CD1c-positive myeloid dendritic cell (primary cell): ENCODE results near the gene AGPAT4.

ENCODE experiments used
- DNase-seq: peaks from one replicate; pipeline ENCODE4 v3.0.0-alpha.2; 2016; ENCODE audit errors: extremely low spot score

The AGPAT4 gene

DNA sequence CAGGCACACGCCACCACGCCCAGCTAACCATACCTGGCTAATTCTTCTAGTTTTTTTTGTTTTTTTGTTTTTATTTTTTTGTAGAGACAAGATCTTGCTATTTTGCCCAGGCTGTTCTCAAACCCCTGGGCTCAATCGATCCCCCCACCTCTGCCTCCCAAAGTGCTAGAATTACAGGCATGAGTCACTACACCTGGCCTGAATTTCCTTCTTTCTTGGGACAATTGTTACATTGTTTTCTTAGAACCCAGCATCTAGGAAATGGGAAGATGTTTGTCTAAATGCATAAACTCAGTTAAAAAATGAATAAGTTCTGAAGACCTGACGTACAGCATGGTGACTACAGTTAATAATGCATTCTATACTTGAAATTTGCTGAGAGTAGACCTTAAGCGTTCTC, 10.8 kb upstream of the AGPAT4 start:
- DNase-seq = no peak

DNA sequence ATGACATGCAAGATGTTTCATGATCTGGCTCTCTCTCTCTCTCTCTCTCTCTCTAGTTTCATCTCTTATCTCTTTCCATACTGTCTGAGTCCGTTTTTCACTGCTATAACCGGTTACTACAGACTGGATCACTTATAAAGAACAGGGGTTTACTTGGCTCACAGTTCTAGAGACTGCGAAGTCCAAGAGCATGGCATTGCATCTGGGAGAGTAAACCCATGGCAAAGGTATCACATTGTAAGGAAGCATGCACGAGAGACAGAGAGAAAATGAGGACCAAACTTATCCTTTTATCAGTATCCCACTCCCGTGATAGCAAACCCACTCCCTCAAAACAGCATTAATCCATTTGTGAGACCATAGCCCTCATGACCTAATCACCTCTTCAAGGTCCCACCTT, 7.2 kb upstream of the AGPAT4 start:
- no peak for DNase-seq

DNA sequence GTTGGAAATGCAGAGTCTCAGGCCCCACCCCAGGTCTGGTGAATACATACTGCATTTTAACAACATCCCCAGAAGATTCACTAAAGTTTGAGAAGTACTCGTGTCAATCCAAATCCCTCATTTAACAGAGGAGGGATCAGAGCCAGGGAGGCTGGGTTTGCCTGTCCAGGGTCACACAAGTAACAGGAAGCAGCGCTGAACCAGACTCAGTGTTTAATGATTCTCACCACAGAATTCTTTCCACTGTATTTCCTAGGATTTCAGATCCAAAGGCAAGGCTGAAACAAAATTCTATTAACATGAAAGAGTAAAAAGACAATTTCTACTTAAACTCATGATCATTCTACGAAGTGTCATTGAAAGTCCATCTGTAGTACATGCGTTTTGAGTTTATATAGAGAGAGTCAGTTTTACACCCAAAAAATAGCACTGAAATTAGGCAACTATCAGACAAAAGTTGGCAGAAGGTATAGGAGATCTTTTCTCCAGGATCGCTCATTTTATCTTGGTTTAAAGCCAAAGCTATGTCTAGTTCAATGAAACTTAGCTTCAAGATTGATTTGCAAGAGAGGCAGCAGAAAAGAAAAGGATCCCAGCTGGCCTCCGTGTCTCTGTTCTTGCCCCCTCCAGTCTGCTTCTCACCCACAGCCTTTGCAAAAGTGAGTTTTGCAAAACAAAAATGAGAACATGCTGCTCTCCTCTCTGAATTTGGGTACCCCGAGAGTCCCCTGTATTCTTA, 6.0 kb upstream of the AGPAT4 start:
- no peak for DNase-seq

DNA sequence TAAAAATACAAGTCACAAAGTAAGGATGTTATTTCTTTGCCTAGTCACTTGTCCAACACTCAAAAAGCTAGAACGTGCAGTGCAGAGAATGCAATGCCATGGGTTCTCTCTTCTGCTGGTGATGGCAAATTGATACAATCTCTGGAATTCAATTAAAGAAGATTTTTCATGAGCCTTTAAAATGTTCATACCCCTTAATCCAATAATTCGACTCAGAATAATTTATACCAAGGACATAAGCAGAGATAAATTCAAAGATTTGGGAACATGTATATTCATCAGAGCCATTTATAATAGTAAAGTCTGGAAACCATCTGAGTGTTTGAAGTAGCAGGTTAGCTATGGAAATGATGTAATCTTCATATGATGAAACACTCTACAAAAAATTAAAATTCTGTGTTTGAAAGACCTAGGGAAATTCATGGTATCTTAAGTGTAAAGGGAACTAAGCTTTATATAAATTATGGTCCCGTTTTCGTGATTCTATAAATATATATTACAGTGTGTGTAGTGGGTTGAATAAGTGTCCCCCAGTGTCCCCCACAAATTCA, 2.8 kb upstream of the AGPAT4 start:
- no peak for DNase-seq

DNA sequence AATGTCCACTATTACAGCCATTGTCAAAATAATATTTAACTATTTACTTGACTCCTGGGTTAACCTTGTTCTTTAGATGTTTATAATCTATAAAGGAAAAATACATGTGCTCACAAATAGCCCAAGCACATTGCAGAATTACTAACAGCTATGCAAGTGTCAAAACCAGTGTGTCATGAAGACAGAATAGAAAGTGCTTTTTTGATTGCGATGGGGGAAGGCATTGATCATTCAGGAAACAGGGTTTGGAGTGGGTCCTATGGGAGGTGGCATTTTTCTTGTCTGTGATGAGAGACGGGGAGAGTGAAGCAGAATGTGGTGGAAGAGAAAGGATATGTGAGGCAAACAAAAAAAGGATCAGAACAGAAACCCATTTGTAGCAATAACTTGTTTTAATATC, 1.0 kb upstream of the AGPAT4 start:
- DNase-seq = no peak

DNA sequence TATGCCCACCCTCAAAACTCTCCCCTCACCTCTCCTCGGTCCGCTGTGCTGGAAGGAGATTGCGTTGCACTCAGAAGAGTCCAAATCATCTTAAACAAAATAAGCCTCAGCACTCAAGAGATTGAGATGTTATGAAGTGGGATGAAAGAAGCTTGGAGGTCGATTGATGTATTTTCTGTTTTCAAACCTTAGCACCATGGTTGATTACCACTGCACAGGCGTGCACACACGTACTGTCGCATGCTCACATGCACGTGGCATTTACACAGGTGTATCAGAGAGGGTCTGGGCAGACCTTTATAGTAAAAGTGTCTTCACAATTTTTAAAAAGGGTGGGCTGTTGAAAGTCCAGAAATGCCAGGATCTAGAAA, 612 bp upstream of the AGPAT4 start:
- no peak for DNase-seq

DNA sequence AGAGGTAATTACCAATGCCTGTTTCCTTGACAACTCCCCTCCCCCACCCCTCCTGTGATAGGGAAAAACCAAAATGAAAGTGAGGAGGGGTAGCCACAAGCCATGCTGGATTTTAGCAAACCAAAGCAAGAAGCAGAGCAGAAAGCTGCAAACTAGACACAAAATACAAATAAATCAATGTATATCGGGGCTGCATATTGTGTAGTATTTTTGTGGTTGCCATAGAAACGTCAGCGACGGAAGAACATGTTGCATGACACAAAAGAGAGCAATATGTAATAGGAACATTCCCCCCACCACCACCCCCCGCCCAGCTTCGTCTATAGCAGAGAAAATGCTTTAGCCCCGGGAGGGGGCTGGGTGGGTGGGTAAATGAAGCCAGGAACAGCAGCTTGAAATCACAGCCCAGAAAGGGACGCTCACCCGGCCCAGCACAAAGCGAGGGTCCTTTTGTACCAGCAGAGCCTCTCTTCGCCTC, 548 bp downstream of the AGPAT4 start:
- peak; percentile 80 for DNase-seq

DNA sequence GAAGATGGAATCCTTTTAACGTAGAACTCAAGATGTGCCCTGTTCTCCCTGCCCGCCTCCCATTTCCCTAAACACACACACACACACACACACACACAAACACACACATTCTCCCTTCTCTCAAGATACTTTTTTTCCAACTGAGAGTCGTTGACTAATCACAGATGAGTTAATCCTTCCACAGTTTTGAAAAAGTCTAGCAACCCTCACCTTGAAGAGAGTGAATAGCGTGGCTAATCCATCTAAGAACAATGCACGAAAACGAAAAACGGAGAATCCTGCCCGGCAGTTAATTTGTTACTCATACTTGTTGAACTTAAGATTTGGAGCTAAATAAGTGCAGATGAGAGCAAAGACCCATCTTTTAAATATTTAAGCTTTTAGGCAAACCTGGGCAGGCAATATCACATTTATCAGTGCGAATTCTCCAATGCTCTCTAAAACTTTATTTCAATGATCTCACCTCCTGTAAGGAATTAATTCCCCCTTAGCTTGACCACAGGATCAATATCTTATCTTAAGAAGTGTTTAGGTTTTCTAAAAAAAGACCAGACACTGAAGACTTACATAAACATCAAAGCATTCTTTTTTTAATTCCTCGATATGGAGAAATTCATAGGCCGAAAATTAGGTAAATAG, 1.1 kb downstream of the AGPAT4 start:
- DNase-seq = peak; percentile 17

DNA sequence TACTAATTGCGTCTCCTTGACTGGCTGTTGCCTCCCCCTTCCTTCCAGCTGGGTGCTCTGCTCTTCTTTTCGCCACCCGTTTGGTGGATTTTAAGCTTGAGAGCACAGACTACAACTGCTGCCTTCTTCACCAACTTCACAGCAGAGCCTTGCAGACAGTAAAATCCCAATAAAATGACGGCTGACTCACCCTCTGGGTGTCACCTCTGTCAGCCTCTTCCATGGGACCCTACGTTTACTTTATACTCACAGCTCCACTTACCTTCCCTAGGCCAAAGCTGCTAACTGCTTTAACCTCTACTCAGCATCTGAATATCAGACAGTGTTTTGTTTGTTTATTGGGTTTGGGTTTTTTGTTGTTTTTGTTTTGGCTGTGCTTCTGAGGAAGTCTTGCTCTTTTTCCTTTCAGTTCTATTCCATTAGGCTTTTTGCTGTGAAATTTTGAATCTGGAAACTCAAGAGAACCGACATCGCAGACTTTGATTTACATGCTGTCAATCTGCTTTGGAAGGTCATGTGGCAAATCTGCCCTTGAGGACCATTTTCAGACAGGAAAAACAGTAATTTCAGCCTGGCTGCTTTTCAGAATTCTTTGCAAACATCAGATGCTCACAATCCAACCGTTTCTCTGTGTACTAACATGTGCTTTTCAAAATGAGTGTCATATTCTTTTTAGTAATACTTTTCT, 2.4 kb downstream of the AGPAT4 start:
- DNase-seq = peak; percentile 15

DNA sequence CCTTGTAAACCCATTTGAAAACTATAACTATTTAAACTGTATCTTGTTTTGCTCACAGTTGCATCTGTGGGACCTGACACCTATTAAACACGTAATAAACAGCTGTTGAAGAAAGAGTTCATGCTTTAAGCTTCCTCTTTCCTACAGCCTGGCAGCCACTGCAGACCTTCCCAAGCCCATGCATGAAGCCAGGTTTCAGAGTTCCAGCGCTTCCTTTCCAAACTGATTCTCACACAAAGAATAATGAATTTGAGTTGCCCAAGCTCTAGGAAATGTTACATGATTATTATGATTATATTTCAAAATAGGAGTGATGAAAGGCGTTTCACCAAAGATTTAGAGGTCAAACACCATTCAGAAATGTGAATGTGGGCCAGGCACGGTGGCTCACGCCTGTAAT, 3.7 kb downstream of the AGPAT4 start:
- peak; percentile 38 for DNase-seq

DNA sequence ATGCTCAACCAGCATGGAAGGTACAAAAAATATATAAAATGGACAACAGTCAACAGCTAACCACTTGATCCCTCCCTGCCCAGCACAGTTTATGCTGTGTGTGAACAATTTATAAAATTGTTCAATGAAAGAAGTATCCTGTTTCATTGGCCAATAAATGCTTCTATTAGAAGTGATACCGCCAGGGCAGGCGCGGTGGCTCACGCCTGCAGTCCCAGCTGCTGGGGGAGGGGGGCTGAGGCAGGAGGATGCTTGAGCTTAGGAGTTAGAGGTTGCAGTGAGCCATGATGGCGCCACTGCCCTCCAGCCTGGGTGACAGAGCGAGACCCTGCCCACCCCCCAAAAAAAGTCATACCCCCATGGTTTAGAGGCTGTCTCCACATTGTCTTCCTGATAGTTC, 4.6 kb downstream of the AGPAT4 start:
- no peak for DNase-seq

DNA sequence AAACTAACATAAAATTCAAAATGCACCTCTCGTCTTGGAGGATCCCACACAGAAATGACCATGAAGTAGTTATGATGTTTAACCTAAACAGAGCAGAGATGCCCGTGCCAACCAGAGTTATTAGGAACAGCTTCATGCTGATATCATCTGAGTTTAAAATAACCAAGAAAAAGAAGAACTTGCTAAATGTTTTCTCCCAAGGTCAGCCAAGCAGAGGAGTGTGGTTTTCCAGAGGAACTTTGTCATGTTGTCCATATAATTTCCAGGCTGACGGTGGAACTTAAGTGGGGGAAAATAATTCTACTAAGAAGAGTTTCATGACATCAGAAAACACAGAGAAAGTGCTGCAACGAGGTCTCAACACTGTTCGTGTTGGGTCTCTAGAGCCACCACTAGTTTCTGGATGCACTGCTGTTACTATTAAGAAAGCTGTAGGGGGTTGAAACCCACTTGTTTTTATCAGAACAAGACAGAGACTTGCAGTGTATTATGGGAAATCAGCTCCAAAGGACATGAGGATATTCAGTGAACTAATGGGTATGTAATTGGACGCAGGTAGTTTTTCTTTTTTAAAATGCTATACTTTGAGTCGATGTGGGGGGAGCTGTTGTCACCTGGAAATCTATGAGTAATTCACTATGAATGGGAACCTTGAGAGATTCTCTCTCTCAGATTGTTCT, 5.2 kb downstream of the AGPAT4 start:
- peak; percentile 64 for DNase-seq

DNA sequence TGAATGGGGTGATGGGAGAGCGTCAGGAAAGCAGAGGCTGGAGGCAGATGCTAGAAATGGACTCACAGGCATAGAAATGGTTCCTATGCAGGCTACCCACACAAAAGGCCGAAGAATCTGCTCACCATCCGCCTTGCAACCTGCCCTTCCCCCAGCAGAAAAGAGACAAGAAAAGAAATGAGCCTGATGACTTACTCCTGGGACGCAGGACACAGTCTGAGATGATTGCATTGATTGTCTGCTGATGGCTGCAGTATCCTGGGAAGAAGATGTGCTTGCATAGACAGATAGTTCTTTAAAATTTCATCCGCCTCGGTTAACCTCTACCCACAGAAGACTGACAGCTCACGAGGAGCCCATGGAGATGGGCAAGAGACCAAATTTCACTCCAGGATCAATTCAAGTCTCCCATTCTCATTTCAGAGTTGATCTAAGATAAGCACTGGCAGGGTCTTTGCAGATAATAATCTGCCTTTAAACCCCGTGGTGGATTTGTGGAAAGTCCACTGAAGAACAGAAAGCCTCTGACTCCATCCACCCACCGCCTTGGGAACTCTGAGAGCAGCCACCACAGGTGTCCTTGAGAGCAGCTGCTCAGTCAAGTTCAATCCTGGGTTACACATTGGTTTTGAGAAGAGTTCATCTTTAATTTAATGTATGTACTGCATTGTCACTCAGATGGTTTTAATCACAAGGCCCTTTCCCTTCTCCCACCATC, 7.2 kb downstream of the AGPAT4 start:
- DNase-seq = no peak

DNA sequence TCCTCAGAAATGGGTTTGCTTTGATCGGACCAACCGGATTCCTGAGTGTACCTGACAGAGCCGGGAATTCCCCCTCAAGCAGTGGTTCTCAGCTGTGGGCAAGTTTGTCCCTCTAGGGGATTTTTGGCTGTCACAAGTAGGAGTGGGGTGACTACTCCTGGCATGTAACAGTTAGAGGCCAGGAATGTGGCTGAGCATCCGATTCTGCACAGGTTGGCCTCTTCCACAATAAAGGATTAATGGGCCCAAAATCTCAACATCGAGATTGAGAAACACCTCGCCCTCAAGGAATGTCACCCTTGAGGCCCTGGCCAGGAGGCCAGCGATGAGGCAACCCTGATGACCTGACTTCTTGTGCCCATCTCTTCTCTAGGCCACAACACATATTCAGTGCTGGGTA, 7.9 kb downstream of the AGPAT4 start:
- DNase-seq = no peak

DNA sequence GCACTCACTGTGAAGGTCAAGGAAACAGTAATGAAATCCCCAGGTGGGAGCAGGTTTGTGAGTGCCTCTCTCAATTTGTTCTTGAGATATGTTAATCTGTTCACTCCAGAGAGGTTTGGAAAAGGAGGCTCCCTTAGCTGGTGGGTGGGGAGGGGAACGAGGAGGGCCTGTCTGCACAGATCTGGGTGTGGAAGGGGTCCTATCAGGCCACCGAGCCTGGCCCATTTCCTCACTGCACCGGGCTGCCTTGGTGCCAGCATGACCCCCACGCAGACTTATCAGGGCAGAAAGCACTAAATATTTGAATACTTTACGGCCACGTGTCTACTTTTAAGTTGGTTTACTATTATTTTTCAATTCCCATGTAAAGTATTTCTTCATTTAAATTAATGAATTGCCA, 8.3 kb downstream of the AGPAT4 start:
- DNase-seq = no peak

DNA sequence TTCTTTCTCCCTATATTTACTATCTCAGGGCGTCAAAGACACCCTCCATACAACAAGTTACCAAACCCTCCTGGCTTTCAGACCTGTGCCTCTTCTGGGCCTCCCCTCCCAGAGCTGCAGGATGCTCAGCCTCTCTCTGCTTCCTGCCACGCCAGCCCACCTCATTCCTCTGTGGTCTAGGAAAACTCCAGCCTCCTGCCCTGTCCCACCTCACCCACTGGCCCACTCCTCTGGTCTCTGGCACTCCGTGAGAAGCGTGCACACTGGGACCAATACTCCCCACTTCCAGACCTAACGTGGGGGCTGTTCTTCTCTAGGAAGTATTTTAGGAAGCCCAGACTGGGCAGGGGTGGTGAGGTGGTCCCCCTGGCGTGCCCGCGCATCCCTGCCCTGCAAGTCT, 9.7 kb downstream of the AGPAT4 start:
- DNase-seq = no peak

DNA sequence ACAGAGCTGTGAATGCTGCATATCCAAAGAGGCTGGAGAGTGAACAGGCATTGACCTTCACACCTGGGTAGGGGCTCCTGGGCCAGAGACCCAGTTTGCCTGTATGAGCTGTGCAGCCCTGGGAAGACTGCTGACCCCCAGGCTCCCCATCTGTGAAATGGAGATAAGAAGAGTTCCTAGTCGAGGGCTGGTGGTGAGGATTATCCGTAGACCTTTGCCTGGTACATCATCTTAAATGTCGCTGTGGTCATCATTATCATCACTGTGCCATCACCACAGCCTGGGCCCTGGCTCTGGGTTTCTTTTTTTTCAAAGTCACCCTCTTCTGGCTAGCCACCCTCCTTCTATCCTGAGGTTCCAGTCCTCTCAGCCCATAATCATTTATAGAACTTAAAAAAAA, 12.0 kb downstream of the AGPAT4 start:
- DNase-seq = no peak

DNA sequence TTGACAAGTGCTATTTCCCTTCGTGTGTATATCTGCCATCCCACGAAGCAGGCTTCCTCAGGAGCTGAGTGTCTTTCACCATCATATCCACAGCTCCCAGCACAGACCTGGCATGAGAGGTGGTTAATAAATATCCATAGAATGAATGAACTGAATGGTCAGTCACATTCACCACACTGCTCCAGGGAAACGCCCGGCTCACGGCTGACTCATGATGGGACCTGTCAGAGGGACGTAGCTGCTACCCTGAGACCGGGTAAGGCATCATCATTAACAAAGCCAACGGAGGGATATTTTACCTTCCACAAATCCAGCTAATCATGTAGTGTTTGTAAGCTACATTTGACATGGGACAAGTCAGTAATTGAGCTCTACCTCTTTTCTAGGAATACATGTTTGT, 12.5 kb downstream of the AGPAT4 start:
- no peak for DNase-seq

DNA sequence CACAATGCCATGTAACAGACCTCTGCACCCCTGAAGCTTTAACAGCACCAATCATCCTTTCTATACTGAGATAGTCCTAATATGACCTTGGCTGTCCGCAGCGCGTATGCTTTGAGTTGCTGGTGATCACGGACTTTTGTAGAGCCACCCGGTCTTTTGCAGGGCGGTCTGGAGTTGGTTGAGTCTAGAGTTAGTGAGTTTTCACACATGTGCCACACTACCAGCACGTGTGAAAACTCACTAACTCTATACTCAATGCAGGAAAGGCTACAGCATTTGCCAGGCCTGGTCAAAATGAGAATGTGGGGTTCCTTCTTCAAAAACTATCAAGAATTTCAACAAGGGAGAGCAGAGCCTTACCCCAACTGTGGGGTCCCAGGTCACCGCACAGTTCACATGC, 14.6 kb downstream of the AGPAT4 start:
- DNase-seq = no peak

DNA sequence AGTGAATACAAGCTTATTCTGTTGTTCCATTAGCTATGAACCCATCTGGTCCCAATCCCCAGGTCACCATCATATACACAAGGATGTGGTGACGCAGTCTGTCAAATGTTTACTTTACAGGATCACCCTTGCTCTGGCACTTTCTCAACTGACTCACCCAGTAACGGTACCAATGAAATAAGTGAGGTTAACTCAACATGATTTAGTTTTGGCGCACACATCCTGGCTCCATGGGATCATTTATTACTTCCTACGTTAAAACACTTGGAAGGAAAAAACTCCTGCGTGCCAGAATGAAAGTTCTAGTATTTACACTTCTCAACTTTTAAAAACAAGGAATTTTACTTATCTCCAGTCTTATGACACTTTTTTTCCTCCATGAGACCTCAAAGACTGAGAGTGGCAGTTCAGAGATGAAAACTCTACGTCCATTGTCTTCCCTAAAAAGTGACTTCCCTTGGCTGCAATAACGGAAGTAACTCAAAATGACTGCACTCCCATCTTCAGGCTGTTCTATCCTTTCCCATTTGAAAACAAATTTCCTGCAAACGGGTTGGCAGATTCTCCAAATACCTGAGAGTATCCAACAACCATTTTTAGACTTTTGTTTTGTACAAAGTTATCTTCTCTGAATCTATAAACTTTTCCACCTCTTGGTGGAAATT, 15.9 kb downstream of the AGPAT4 start:
- no peak for DNase-seq

DNA sequence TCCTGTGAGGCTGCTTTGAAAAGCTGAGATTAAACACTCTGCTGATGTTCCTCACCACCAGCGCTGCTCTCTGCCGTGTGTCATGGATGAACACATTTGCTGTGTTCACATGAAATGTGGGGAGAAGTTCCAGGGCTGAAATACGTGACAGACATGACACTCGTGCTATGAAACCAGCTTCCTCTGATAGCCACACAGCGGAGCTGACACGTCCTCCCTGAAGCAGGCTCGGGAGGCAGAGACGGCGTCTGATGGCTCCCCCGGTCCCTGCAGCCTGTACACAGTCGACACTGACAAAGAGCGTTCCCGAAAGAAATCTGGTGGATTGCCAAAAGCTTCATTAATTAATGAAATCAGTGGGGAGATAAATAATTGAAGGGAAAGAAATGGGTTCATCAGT, 17.5 kb downstream of the AGPAT4 start:
- no peak for DNase-seq
